NCI-H1417 treated with DMSO at 0.1 percent for 48 hours (cell line): ENCODE results near the gene PTPRH.

ENCODE experiments used
- DNase-seq: peaks from one replicate; lab custom pipeline; 2025; lab: John Stamatoyannopoulos, UW

Gene PTPRH

DNA sequence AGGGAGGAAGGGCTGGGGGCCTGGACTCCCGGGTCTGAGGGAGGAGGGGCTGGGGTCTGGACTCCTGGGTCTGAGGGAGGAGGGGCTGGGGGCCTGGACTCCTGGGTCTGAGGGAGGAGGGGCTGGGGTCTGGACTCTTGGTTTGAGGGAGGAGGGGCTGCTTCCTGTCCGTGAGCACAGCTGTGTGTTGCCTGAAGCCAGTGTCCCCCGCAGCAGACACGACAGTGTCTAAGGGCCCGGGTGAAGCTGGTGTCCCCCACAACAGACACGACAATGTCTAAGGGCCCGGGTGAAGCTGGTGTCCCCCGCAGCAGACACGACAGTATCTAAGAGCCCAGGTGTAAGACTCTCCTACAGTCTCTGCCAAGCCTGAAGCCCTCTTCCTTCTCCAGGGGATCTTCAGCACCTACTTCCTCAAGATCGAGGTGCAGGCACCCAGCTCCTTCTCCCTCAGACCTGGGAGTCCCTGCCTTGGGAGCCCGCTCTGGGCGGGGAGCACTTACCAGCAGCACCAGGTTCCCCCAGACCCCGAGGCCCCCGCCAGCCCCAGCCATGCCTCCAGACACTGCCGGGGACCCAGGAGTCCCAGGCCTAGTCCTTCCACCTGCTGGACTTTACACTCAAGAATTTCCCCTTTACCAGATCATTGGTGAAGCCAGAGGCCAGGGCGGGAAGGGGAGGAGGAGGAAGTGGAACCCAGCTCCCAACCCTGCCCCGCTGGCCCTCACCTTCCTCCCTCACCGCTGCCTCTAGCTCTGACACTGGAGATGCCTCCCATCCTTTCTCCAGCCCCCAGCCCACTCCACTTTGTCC, at the start of gene PTPRH:
TSS of gene PTPRH (minus strand) at position 622 of the 813 bp plus-strand sequence. CDS start at position 554, 68 bp downstream.
- DNase-seq: no peak

DNA sequence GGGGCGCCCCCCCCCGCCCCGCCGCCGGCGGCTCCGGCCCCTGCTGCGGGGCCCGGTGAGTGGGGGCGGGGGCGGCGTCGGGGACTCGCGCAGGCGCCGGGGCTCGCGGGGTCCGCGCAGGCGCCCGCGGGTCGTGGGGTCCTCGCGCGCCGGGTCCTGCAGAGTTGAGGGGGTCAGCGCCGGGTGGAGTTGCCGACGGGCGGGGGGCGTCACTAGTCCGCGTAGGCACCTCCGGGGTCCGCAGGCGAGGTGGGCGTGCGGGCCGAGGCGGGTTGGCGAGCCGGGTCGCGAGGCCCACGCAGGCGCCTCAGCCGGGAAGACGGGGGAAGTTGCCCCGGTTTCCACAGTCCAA, 49.2 kb upstream of the PTPRH start:
- DNase-seq: no peak

- DNase-seq: no peak
Measured at GRCh38 chr19:55257461-55258420, 48.4 kb upstream of the PTPRH start.

GRCh38 chr19:55256562-55257460, 47.5 kb upstream of the PTPRH start:
- no peak for DNase-seq

GRCh38 chr19:55255618-55256423, 46.5 kb upstream of the PTPRH start:
- no peak for DNase-seq

DNA sequence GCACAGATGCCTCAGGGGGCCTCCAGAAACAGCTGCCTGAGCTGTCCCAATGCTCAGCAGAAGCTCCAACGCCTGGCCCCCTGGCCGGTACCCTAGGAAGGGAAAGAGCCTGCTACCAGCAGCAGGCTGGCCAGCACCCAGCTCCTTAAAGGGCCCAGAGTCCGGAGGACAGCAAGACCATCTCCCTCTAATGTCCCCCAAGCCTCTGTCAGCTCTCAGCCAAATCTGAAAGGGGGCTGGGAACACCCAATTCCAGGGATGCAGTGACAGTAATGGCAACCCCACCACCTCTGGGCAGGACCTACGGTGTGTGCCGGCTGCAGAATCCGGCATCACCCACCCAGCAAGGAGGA, 45.3 kb upstream of the PTPRH start:
- no peak for DNase-seq

- peak; percentile 20 for DNase-seq
Measured at GRCh38 chr19:55253842-55254624, 44.7 kb upstream of the PTPRH start.

GRCh38 chr19:55252760-55253663, 43.7 kb upstream of the PTPRH start:
- no peak for DNase-seq

DNA sequence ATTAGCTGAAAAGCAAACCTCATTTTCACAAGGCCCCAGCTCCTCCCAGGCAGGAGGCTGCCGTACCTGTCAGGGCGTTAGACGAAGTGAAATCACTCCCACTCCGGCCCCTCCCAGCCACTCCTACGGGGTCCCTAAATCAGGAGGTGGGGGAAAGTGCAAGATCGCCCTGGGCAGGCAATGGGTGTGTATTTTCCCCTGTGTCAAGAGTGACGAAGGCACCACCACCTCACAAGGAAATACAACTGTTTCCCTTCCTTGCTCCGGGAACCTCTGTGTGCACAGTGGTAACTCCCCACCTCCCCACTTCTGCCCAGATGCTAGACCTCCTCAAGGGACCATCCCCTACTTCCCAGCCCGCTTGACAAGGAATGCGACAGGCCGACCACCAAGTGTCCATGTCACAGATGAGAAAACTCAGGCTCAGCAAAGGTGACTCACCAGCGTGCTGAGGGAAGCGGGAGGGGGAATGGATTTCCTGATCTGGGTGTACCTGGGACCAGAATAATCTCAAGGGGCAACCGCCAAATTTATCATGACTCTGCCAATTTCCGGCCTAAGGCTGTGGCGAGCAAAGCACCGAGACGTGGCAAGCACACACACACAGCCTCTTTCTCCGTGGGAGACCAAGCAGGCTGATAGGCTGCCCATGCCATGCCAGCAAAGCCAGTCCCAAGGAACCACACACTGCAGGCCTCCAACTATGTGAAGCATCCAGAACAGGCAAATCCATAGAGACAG, 42.2 kb upstream of the PTPRH start:
- DNase-seq: no peak

GRCh38 chr19:55250262-55251036, 41.1 kb upstream of the PTPRH start:
- no peak for DNase-seq

- no peak for DNase-seq
Measured at GRCh38 chr19:55249841-55250240, 40.5 kb upstream of the PTPRH start.

DNA sequence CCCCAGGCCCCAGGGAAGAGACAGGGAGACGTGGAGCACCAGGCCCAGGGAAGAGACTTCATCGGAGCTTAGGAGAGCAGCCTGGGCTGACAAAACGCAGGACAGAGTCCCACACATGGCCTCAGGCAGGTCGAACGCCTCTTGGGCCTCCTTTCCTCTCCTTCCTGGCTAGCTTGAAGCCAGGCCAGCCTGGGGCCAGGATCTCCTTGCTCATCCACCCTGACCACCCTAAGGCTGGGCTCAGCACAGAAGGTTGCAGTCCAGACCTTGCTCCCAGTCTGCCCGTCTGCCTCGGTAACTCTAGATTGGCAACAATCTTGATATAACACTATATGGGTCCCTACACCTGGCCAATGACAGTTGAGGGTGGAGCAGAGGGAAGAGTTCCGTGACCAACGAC, 39.4 kb upstream of the PTPRH start:
- no peak for DNase-seq

DNA sequence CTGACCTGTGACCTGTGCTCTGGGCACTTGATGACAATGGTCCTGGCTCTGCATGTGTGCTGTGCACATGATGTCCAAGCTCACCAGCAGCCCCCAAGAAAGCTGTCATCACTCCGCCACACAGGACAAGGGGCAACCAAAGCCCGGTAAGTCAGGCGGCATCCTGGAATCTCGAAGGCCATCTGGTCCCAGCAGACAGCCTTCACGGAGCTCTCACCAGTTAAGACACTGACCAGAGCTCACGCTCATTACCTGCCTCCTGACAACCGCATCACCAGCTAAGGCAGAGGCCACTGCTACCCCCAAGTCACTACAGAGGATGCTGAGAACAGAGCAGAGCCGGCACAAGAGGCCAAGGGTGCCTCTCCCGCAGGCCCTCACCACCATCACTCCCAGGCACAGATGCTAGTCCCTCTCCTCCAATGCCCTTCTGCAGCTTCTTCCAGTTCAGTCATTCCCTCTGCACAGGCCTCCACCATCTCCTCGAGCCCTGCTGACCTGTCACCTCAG, 38.9 kb upstream of the PTPRH start:
- no peak for DNase-seq

- no peak for DNase-seq
Measured at GRCh38 chr19:55247621-55248099, 38.4 kb upstream of the PTPRH start.

DNA sequence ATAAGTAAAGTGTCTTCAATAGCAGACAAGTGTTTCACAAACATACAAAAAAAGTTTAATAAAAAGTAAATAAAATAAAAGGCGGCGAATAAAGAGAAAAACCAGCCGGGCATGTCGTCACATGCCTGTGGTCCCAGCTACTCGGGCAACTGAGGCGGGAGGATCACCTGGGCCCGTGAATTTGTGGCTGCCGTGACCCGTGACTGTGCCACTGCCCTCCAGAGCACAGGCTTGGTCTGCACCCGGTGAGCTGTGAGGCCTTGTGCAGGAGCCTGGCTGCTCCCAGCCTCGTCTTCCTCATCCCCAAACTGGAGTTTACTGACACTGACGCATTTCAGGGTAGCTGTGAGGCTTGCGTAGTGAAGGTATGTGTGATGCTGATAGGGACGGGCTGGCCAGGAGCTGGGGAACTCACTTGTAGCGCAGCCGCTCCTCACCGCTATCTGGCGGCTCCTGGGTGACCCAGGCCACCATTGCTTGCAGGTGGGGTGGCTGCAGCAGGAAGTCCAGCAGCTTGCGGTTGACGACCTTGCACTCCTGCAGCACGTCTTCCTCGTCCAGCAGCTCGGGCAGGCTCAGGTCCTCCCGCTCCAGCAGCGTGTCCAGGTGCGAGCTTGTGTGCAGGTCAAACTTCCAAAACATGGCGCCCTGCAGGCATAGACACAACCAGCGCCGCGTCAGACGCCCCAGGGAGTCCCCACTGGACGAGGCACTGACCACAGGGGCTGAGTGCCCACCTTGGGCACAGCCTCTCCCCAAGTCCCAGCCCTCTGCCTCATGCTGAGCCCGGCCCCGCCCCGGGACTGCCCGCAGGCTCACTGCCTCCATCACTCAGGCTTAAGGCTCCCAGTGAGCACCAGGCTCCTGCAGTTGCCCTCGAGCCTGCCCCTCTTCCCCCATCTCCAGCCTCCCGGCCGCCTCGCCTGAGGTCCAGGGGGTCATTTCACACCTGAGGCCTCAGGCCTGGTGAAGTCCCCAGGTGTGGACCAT, 37.5 kb upstream of the PTPRH start:
- no peak for DNase-seq

- no peak for DNase-seq
Measured at GRCh38 chr19:55245236-55245904, 36.1 kb upstream of the PTPRH start.
